Measurements from ENCODE around the gene MATCAP1. TPM values are rescaled to one million over a fixed set of nuclear protein-coding genes. Genes with fewer than 3 reads are reported as not detected.
A peak's percentile ranks its signal among the peaks of the same experiment; 100 is the strongest.

The MATCAP1 gene
- total and polyA plus RNA-seq, 2 experiments from 2014 or later: 53.7 to 78.1 TPM

- no peak for DNase-seq (ENCODE audit: low read depth in 1 of 2, low spot score in 1 of 2)
- Histone ChIP-seq H3K4me3 (no peak overlapping the region), H3K9me3 (ENCODE audit: low read depth) (no peaks in the 10 kb centered on the region), H3K27ac (no peak overlapping the region), H3K36me3 (no peaks in the 10 kb centered on the region), H3K4me1 (ENCODE audit: low read depth) (peaks cover 20% of the 10 kb centered on the region), H3K27me3 (peaks cover 68% of the 10 kb centered on the region)
- TF ChIP-seq CTCF (IDR thresholded peaks at IDR 0.05; ENCODE audit: low read depth, low read length): no peak
Measured at GRCh38 chr16:67167588-67167987, 16.2 kb downstream of the MATCAP1 start.

- DNase-seq (ENCODE audit: low read depth in 1 of 2, low spot score in 1 of 2): no peak
- TF ChIP-seq CTCF (IDR thresholded peaks at IDR 0.05; ENCODE audit: low read depth, low read length): no peak
- Histone ChIP-seq H3K27ac (no peak overlapping the region), H3K36me3 (no peaks in the 10 kb centered on the region), H3K4me3 (no peak overlapping the region), H3K9me3 (ENCODE audit: low read depth) (no peaks in the 10 kb centered on the region), H3K27me3 (peaks cover 77% of the 10 kb centered on the region), H3K4me1 (ENCODE audit: low read depth) (peaks cover 20% of the 10 kb centered on the region)
Measured at GRCh38 chr16:67166598-67167168, 17.1 kb downstream of the MATCAP1 start.

DNA sequence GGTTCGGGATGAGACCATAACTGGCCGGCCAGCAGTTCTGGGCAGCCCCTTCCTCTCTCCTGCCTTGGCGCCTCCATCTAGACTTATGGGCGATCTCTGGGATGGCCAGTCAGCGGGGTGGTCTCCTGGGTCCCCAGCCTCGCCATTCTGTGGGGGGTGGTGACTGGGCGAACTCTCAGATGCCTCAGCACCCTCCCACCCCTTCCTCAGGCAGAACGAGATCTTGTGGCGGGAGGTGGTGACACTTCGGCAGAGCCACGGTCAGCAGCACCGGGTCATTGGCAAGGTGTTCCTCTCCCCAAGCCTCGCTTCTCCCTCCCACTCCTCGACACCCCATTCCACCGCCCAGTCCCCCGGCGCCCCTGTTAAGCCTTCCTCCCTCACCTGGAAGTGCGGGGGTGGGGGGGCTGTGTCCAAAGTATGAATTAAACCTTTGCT, 17.6 kb downstream of the MATCAP1 start:
- no peaks in the 10 kb centered on the region for H3K9me3 ChIP-seq (ENCODE audit: low read depth)
- peaks cover 19% of the 10 kb centered on the region for H3K4me1 ChIP-seq (ENCODE audit: low read depth)

GRCh38 chr16:67165121-67166078, 18.4 kb downstream of the MATCAP1 start:
- Histone ChIP-seq H3K4me3 (no peak overlapping the region), H3K4me1 (ENCODE audit: low read depth) (peaks cover 16% of the 10 kb centered on the region), H3K9me3 (ENCODE audit: low read depth) (no peaks in the 10 kb centered on the region), H3K36me3 (no peaks in the 10 kb centered on the region), H3K27me3 (peaks cover 88% of the 10 kb centered on the region), H3K27ac (no peak overlapping the region)
- DNase-seq (ENCODE audit: low read depth in 1 of 2, low spot score in 1 of 2): peak; percentile 32 to 42
- no peak for TF ChIP-seq CTCF (IDR thresholded peaks at IDR 0.05; ENCODE audit: low read depth, low read length)

More for the DNA sequence above, 17.6 kb downstream of the MATCAP1 start:
- no peak for TF ChIP-seq CTCF (IDR thresholded peaks at IDR 0.05; ENCODE audit: low read depth, low read length)
- no peak overlapping the region for H3K4me3 ChIP-seq
- DNase-seq (ENCODE audit: low read depth in 1 of 2, low spot score in 1 of 2): no peak
- no peaks in the 10 kb centered on the region for H3K36me3 ChIP-seq
- H3K27ac ChIP-seq: no peak overlapping the region
- H3K27me3 ChIP-seq: peaks cover 82% of the 10 kb centered on the region

- no peaks in the 10 kb centered on the region for H3K9me3 ChIP-seq (ENCODE audit: low read depth)
- TF ChIP-seq CTCF (IDR thresholded peaks at IDR 0.05; ENCODE audit: low read depth, low read length): no peak
- H3K27ac ChIP-seq: no peak within 1 kb of the TSS
- peak within 1 kb of the TSS; percentile 33 for H3K4me3 ChIP-seq
- H3K36me3 ChIP-seq: no peaks in the 10 kb centered on the region
- peak; percentile 38 to 46 for DNase-seq (ENCODE audit: low read depth in 1 of 2, low spot score in 1 of 2)
- H3K4me1 ChIP-seq (ENCODE audit: low read depth): peaks cover 12% of the 10 kb centered on the region
- H3K27me3 ChIP-seq: peaks cover 94% of the 10 kb centered on the region
Measured at GRCh38 chr16:67164599-67165061, 19.1 kb downstream of the MATCAP1 start, which contains the start of gene HSF4. Gene HSF4 (plus strand): TSS chr16:67164745. CDS start chr16:67164812, 67 bp downstream.

Measured in cardiac muscle cell (in vitro differentiated cells and primary cell).